Measurements from ENCODE around the gene FKBP2.
A peak's percentile ranks its signal among the peaks of the same experiment; 100 is the strongest.

The FKBP2 gene

GRCh38 chr11:64262271-64263002 is 21.5 kb downstream of the FKBP2 start:
- TF ChIP-seq ZBTB17 (tag by site-specific recombination; IDR thresholded peaks at IDR 0.05) (no peak), ZNF449 (tag by site-specific recombination; IDR thresholded peaks at IDR 0.05) (no peak), TSHZ1 (tag by site-specific recombination; IDR thresholded peaks at IDR 0.05; ENCODE audit: borderline replicate concordance) (no peak), KLF1 (tag by site-specific recombination; IDR thresholded peaks at IDR 0.05) (no peak), ZNF132 (tag by site-specific recombination; IDR thresholded peaks at IDR 0.05; ENCODE audit: borderline replicate concordance) (no peak), ZNF600 (tag by site-specific recombination; IDR thresholded peaks at IDR 0.05) (no peak), ZNF211 (tag by site-specific recombination; IDR thresholded peaks at IDR 0.05; ENCODE audit: low read depth) (no peak), SETDB1 (IDR thresholded peaks at IDR 0.05; ENCODE audit: insufficient read length, low read length) (no peak), ZNF843 (tag by site-specific recombination; IDR thresholded peaks at IDR 0.05) (no peak), FEZF1 (tag by site-specific recombination; IDR thresholded peaks at IDR 0.05) (no peak), RBAK (tag by site-specific recombination; IDR thresholded peaks at IDR 0.05) (no peak), ZNF571 (tag by site-specific recombination; IDR thresholded peaks at IDR 0.05) (no peak), ZNF473 (tag by site-specific recombination; IDR thresholded peaks at IDR 0.05) (no peak)
- CTCF ChIA-PET: interaction anchor here (0.6 kb wide), 1 partner anchor 110 kb away, joined by 3 read pairs; no protein-coding TSS in a partner anchor
- no peak overlapping the region for H3K27ac ChIP-seq (ENCODE audit: extremely low read depth, low read depth, low read length)
- H3K4me3 ChIP-seq (ENCODE audit: low read depth, low read length): no peak overlapping the region
- POLR2A ChIA-PET: no interaction called here
- peaks cover 0 to 82% of the 10 kb centered on the region in 2 experiments; a peak in 2 of 3 replicates for H3K36me3 ChIP-seq (ENCODE audit: control insufficient read depth in 2 of 2, insufficient read depth in 1 of 2, low read length in 2 of 2)
- H3K4me1 ChIP-seq (ENCODE audit: control insufficient read depth, insufficient read depth, low read length): no peaks in the 10 kb centered on the region; the same call in 1 of the 2 replicates
- H3K9me3 ChIP-seq (ENCODE audit: control insufficient read depth, insufficient read depth, low read depth, low read length): no peaks in the 10 kb centered on the region

- ChIA-PET CTCF (interaction anchor here (0.6 kb wide), 1 partner anchor 37 kb away, joined by 3 read pairs; the partner anchor contains the start of gene NUDT22), POLR2A (interaction anchor here (0.5 to 1.6 kb wide), 3 partner anchors 20 to 60 kb away, joined by 3 to 6 read pairs (median 3); no protein-coding TSS in a partner anchor)
- H3K27ac ChIP-seq (ENCODE audit: extremely low read depth, low read depth, low read length): no peak overlapping the region
- H3K36me3 ChIP-seq (ENCODE audit: control insufficient read depth in 2 of 2, insufficient read depth in 1 of 2, low read length in 2 of 2): peaks cover 0 to 79% of the 10 kb centered on the region in 2 experiments; a peak in 2 of 3 replicates
- H3K9me3 ChIP-seq (ENCODE audit: control insufficient read depth, insufficient read depth, low read depth, low read length): no peaks in the 10 kb centered on the region
- H3K4me1 ChIP-seq (ENCODE audit: control insufficient read depth, insufficient read depth, low read length): no peaks in the 10 kb centered on the region; the same call in 1 of the 2 replicates
- TF ChIP-seq ZNF600 (tag by site-specific recombination; IDR thresholded peaks at IDR 0.05): peak; percentile 53; the same call in 1 of the 2 replicates
- no peak for TF ChIP-seq ZNF530 (tag by site-specific recombination; IDR thresholded peaks at IDR 0.05; ENCODE audit: low read depth)
- TF ChIP-seq HIC1 (tag by site-specific recombination; IDR thresholded peaks at IDR 0.05): peak; percentile 22; the same call in 1 of the 2 replicates
- H3K4me3 ChIP-seq (ENCODE audit: low read depth, low read length): no peak overlapping the region
Measured at GRCh38 chr11:64263021-64263946, 22.4 kb downstream of the FKBP2 start.
